Fibroblast of lung (primary cell): ENCODE results near the gene MUC13. TPM values are rescaled to one million over a fixed set of nuclear protein-coding genes. Genes with fewer than 3 reads are reported as not detected.
"Not testable (repeated sequence)": the region's sequence is repeated elsewhere in the genome, so short reads cannot be mapped to it uniquely, and the experiment has no call there.

Source experiments
- DNase-seq, 2 donors: peaks; one replicate each; pipeline versions ENCODE4 v3.0.0 to v3.0.0-alpha.2; 2010; ENCODE audit warnings: low read depth in 2 of 2
- H2AFZ ChIP-seq: 2 replicates; pipeline ENCODE4 v1.5.1; 2012; ENCODE audit warnings: low read length, control low read depth, inconsistent platforms
- H3K27ac ChIP-seq: 2 replicates; pipeline ENCODE4 v1.5.1; 2011; ENCODE audit warnings: low read length, control low read depth; ENCODE audit not compliant: insufficient read depth
- H3K27me3 ChIP-seq: 2 replicates; pipeline ENCODE4 v1.5.1; 2011; ENCODE audit warnings: mild to moderate bottlenecking, low read length; ENCODE audit not compliant: control insufficient read depth, insufficient read depth
- H3K36me3 ChIP-seq: 2 replicates; pipeline ENCODE4 v1.5.1; 2011; ENCODE audit warnings: low read length; ENCODE audit not compliant: control insufficient read depth, insufficient read depth
- H3K4me1 ChIP-seq: 2 replicates; pipeline ENCODE4 v1.5.1; 2011; ENCODE audit warnings: low read length; ENCODE audit not compliant: control insufficient read depth, insufficient read depth; ENCODE audit errors: extremely low read depth
- H3K4me2 ChIP-seq: 2 replicates; pipeline ENCODE4 v1.5.1; 2011; ENCODE audit warnings: low read length, control low read depth; ENCODE audit not compliant: insufficient read depth; ENCODE audit errors: extremely low read depth
- H3K4me3 ChIP-seq, 4 experiments: fragments of 200-600 bp in 1 of 4; sonication (generic) in 1 of 4; replicated peaks in 1 of 4; 2 replicates each; pipeline ENCODE4 v1.5.1; 2011 to 2016; ENCODE audit warnings: low read length in 4 of 4, low read depth in 3 of 4, mild to moderate bottlenecking in 3 of 4, control low read depth in 2 of 4, inconsistent platforms in 1 of 4, mixed read lengths in 1 of 4; ENCODE audit not compliant: insufficient read depth in 1 of 4; ENCODE audit errors: control extremely low read depth in 1 of 4
- H3K79me2 ChIP-seq: 2 replicates; pipeline ENCODE4 v1.5.1; 2012; ENCODE audit warnings: mild to moderate bottlenecking, low read length, inconsistent platforms; ENCODE audit not compliant: control insufficient read depth, insufficient read depth
- H3K9ac ChIP-seq: 2 replicates; pipeline ENCODE4 v1.5.1; 2011; ENCODE audit warnings: mild to moderate bottlenecking, low read length, control low read depth; ENCODE audit not compliant: insufficient read depth
- H3K9me3 ChIP-seq: 2 replicates; pipeline ENCODE4 v1.5.1; 2012; ENCODE audit warnings: low read depth, low read length; ENCODE audit not compliant: control insufficient read depth, insufficient read depth
- H4K20me1 ChIP-seq: 2 replicates; pipeline ENCODE4 v1.5.1; 2011; ENCODE audit warnings: low read length; ENCODE audit not compliant: control insufficient read depth, insufficient read depth; ENCODE audit errors: extremely low read depth
- EZH2 ChIP-seq: IDR thresholded peaks from 2 replicates; pipeline ENCODE4 v1.5.1; 2012; ENCODE audit warnings: low read length, control low read depth, mild to moderate bottlenecking; ENCODE audit errors: missing control alignments
- polyA plus RNA-seq, 2 donors: library from polyadenylated mRNA; depleted of rRNA in 1 of 2; stranded (reverse) in 1 of 2; unstranded in 1 of 2; fragments of >200 nt; gene quantifications; 2 replicates each; pipeline ENCODE4 v1.2.1, GENCODE V29; 2011 to 2012; ENCODE audit warnings: missing spikeins in 1 of 2
- total RNA-seq: library from RNA; depleted of rRNA; stranded (reverse); fragments of >200 nt; gene quantifications from 2 replicates; pipeline ENCODE4 v1.2.1, GENCODE V29; 2014
- TF ChIP-seq, protein P1 (sequence below), 2 donors: IDR thresholded peaks in 1 of 2; conservative IDR thresholded peaks in 1 of 2; 1 replicate in 1 of 2; 2 replicates in 1 of 2; pipeline ENCODE4 v1.5.1; 2011 to 2012; ENCODE audit warnings: low read length in 2 of 2, control low read depth in 1 of 2, inconsistent platforms in 1 of 2, low read depth in 1 of 2, mild to moderate bottlenecking in 1 of 2

MUC13 gene
- total and polyA plus RNA-seq, 2 donors (not counting 1 experiment from before 2014, with no cell fraction given), result under 0.01 TPM; not detected in 1

- Histone ChIP-seq H3K9me3 (no peaks in the 10 kb centered on the region), H4K20me1 (no peaks in the 10 kb centered on the region), H3K36me3 (peaks cover 1% of the 10 kb centered on the region), H3K4me1 (peaks cover 4% of the 10 kb centered on the region), H3K27ac (no peak overlapping the region), H3K27me3 (no peaks in the 10 kb centered on the region), H3K4me3 (no peak overlapping the region), H2AFZ (no peak overlapping the region), H3K79me2 (no peaks in the 10 kb centered on the region), H3K4me2 (no peak overlapping the region), H3K9ac (no peak overlapping the region)
- peak in 1 of 2 donors; percentile 47 for DNase-seq
- TF ChIP-seq EZH2, result no peak
- TF ChIP-seq, protein P1, sequence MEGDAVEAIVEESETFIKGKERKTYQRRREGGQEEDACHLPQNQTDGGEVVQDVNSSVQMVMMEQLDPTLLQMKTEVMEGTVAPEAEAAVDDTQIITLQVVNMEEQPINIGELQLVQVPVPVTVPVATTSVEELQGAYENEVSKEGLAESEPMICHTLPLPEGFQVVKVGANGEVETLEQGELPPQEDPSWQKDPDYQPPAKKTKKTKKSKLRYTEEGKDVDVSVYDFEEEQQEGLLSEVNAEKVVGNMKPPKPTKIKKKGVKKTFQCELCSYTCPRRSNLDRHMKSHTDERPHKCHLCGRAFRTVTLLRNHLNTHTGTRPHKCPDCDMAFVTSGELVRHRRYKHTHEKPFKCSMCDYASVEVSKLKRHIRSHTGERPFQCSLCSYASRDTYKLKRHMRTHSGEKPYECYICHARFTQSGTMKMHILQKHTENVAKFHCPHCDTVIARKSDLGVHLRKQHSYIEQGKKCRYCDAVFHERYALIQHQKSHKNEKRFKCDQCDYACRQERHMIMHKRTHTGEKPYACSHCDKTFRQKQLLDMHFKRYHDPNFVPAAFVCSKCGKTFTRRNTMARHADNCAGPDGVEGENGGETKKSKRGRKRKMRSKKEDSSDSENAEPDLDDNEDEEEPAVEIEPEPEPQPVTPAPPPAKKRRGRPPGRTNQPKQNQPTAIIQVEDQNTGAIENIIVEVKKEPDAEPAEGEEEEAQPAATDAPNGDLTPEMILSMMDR (conservative IDR thresholded peaks at IDR 0.05 in 1 of 2, IDR thresholded peaks at IDR 0.05 in 1 of 2; ENCODE audit: low read depth in 1 of 2, low read length in 2 of 2), result no peak
Measured at GRCh38 chr3:124962403-124962940, 27.9 kb upstream of the MUC13 start.

DNA sequence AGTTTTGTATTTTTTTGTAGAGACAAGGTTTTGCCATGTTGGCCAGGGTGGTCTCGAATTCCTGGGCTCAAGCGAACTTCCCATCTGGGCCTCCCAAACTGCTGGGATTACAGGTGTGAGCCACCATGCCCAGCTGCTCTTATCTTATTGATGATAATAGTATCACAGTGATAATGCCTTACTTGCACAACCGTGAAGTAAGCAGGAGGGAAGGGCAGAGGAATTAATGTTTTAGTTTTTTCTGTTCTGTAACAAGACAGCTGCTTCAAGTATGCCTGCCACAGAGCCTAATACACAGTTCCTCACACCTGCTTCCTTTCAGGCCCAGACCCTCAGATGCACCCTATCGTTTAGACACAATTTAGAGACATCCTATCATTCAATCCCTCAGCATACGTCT, 26.1 kb upstream of the MUC13 start:
- Histone ChIP-seq H3K4me3 (no peak overlapping the region), H3K4me2 (no peak overlapping the region), H3K9me3 (no peaks in the 10 kb centered on the region), H2AFZ (no peak overlapping the region), H3K9ac (no peak overlapping the region), H3K27ac (no peak overlapping the region), H3K27me3 (no peaks in the 10 kb centered on the region), H3K36me3 (no peaks in the 10 kb centered on the region), H3K79me2 (no peaks in the 10 kb centered on the region), H4K20me1 (no peaks in the 10 kb centered on the region), H3K4me1 (peaks cover 4% of the 10 kb centered on the region)
- no peak for DNase-seq
- TF ChIP-seq EZH2, result no peak
- TF ChIP-seq, protein P1 (conservative IDR thresholded peaks at IDR 0.05 in 1 of 2, IDR thresholded peaks at IDR 0.05 in 1 of 2; ENCODE audit: low read depth in 1 of 2, low read length in 2 of 2), result no peak

GRCh38 chr3:124960105-124960504, 25.6 kb upstream of the MUC13 start:
- Histone ChIP-seq H2AFZ (no peak overlapping the region), H3K4me3 (no peak overlapping the region), H3K79me2 (no peaks in the 10 kb centered on the region), H3K27me3 (no peaks in the 10 kb centered on the region), H3K9me3 (no peaks in the 10 kb centered on the region), H3K9ac (no peak overlapping the region), H4K20me1 (no peaks in the 10 kb centered on the region), H3K4me1 (peaks cover under 1% of the 10 kb centered on the region), H3K4me2 (no peak overlapping the region), H3K36me3 (no peaks in the 10 kb centered on the region), H3K27ac (no peak overlapping the region)
- no peak for DNase-seq
- TF ChIP-seq EZH2, result no peak
- TF ChIP-seq, protein P1 (conservative IDR thresholded peaks at IDR 0.05 in 1 of 2, IDR thresholded peaks at IDR 0.05 in 1 of 2; ENCODE audit: low read depth in 1 of 2, low read length in 2 of 2), result no peak

DNA sequence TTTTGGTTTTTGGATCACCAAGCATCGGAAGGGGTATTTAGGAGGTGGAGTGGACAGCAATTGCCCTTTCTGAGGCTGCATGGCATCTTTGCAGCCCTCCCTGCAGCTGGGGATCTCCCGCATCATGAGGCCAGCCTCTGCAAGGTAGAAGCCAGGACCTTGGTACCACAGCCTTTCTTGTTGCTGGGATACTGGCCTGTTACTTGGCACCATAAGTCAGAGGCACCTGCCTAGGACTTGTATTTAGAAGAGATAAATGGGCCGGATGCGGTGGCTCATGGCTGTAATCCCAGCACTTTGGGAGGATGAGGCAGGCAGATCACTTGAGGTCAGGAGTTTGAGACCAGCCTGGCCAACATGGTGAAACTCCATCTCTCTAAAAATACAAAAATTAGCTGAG, 23.4 kb upstream of the MUC13 start:
- H3K27ac ChIP-seq, H2AFZ ChIP-seq, H3K36me3 ChIP-seq, H4K20me1 ChIP-seq, H3K9ac ChIP-seq, H3K4me2 ChIP-seq, H3K4me1 ChIP-seq, H3K27me3 ChIP-seq, H3K79me2 ChIP-seq, H3K9me3 ChIP-seq, H3K4me3 ChIP-seq: not testable (repeated sequence)
- DNase-seq, result peak in 1 of 2 donors; percentile 25
